H1 (cell line): ENCODE measurements around the gene GABRR1. TPM values are rescaled to one million over a fixed set of nuclear protein-coding genes. Genes with fewer than 3 reads are reported as not detected.

Experiments used
- ATF2 ChIP-seq: IDR thresholded peaks from 2 replicates; pipeline ENCODE4 v1.6.1; 2012; ENCODE audit warnings: low read length, inconsistent platforms
- CBX5 ChIP-seq: fragments of 300-800, 300-1000 bp; sonication (generic); IDR thresholded peaks from 2 replicates; pipeline ENCODE4 v1.7.1; 2016; ENCODE audit warnings: antibody characterized with exemption, low read length, low read depth
- SP2 ChIP-seq: IDR thresholded peaks from 2 replicates; pipeline ENCODE4 v1.6.1; 2012; ENCODE audit warnings: mild to moderate bottlenecking, low read length, inconsistent platforms
- polyA plus RNA-seq, 7 experiments: library from polyadenylated mRNA; depleted of rRNA in 3 of 7; stranded (reverse) in 5 of 7; unstranded in 2 of 7; fragments of >200 nt in 5 of 7; fragments of 200-250 nt in 2 of 7; gene quantifications; 1 replicate in 5 of 7; 2 replicates in 1 of 7; 4 replicates in 1 of 7; pipeline versions ENCODE4 v1.2.1 to v1.2.3, GENCODE V29; 2011 to 2013; ENCODE audit warnings: missing spikeins in 2 of 7, mixed read lengths in 2 of 7
- total RNA-seq: library from RNA; stranded (reverse); fragmentation: NEBNext Ultra II Directional; extraction: Animal tissue kit (Norgen Biotek cat#: 25700); gene quantifications from 2 replicates; pipeline ENCODE4 v1.2.1, GENCODE V29; 2021

GABRR1 gene
- total and polyA plus RNA-seq, 2 of the 8 experiments (the other 6 are each of a cell fraction or from before 2014, with no cell fraction given): 0.60 to 0.63 TPM

GRCh38 chr6:89197141-89197540 is 20.0 kb downstream of the GABRR1 start (continued):
- TF ChIP-seq SP2: no peak
- TF ChIP-seq CBX5: no peak
- no peak for TF ChIP-seq ATF2
